ENCODE data around the gene SLC23A1. TPM values are rescaled to one million over a fixed set of nuclear protein-coding genes. Genes with fewer than 3 reads are reported as not detected.

The SLC23A1 gene
- total RNA-seq = not detected in 2 replicates

DNA sequence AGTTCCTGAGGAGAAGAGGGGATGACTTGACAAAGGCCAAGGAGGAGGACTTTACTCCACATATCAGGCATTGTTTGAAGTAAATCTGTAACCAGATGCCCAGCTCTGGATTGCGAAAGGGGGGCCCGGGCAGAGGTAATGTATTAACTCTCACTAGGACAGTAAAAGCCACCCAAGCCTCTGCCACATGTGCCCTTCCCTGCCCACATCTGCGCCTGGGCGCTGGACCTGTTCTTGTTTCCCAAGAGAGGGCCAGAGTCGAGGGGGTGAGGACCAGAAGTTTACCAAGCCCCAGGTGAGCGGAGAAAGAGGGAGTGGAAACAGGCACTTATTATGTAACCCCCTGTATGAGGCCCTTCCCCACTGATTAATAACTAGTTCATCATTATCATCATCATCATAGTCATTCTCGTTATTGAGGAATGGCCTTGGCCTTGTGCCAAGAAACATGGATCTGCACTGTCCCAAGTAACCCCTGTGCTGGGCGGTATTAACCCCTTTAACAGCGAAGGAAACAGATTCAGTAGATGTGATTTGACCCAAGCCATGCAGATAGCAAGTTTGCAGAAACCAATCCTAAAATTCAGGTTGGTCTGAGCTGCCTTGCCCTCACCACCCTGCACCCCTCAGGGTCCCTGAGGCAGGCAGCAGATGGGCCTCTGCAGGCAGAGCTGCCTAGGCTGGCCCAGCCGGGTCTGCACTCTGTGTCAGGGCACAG lies at the start of gene SLC23A1:
SLC23A1 (minus strand) TSS at position 23 of the 718 bp plus-strand sequence. CDS start 44 bp downstream, outside the sequence.

GRCh38 chr5:139403787-139404483 lies 20.8 kb upstream of the SLC23A1 start, which contains the start of gene SPATA24:
Gene SPATA24 (minus strand): TSS chr5:139404089. CDS start chr5:139404060, 29 bp downstream.

GRCh38 chr5:139394654-139395566 lies 11.8 kb upstream of the SLC23A1 start, which contains the start of gene PROB1:
Gene PROB1 (minus strand): TSS chr5:139395104. CDS start chr5:139395081, 23 bp downstream.

GRCh38 chr5:139389701-139390638 lies 6.9 kb upstream of the SLC23A1 start, which contains the start of gene MZB1:
Gene MZB1 (minus strand): TSS chr5:139389913. CDS start chr5:139389856, 57 bp downstream.

GRCh38 chr5:139341689-139342422 lies 41.2 kb downstream of the SLC23A1 start, which contains the start of gene PAIP2:
Gene PAIP2 (plus strand): TSS chr5:139341854. CDS start chr5:139363785, 21,931 bp downstream.

Other genes starting within 250 kb of the SLC23A1 start
- gene SIL1, start 184.9 kb downstream of the SLC23A1 start, total RNA-seq = 70.2 and 106 TPM in 2 replicates
- 226 and 241 TPM in 2 replicates for gene MATR3, start 89.6 kb downstream of the SLC23A1 start, total RNA-seq
- 81.5 and 118 TPM in 2 replicates for gene PAIP2, start 41.4 kb downstream of the SLC23A1 start, total RNA-seq
- gene MZB1, start 6.6 kb upstream of the SLC23A1 start, total RNA-seq = not detected in 2 replicates
- 1.1 and 1.2 TPM in 2 replicates for gene PROB1, start 11.8 kb upstream of the SLC23A1 start, total RNA-seq
- gene SPATA24, start 20.8 kb upstream of the SLC23A1 start, total RNA-seq = 4.5 and 5.2 TPM in 2 replicates
- gene DNAJC18, start 56.2 kb upstream of the SLC23A1 start, total RNA-seq = 5.4 and 7.3 TPM in 2 replicates
- gene ECSCR, start 79.4 kb upstream of the SLC23A1 start, total RNA-seq = 3.4 and 9.2 TPM in 2 replicates
- under 0.01 TPM in 1 of 2 replicates, not detected in the other for gene SMIM33, start 87.7 kb upstream of the SLC23A1 start, total RNA-seq
- gene STING1, start 99.5 kb upstream of the SLC23A1 start, total RNA-seq = 16.9 and 27.8 TPM in 2 replicates
- gene UBE2D2, start 178.0 kb upstream of the SLC23A1 start, total RNA-seq = 53.9 and 54.7 TPM in 2 replicates